Measurements from ENCODE around the gene CADM2.

DNA sequence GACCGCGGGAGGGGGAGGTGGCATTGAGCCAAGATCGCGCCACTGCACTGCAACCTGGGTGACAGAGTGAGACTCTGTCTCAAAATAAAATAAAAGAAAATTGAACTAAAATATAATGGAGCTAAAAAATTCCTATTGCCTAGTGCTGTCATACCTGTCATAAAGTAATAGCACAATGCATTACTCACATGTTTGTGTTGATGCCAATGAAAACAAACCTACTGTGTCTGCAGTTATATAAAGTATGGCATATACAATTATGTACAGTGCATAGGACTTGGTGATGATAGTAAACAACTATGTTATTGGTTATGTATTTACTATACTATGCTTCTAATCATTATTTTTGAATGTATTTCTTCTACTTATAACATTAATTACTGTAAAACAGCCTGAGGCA is 411.6 kb downstream of the CADM2 start:
- no peak for TF ChIP-seq POLR2A (IDR thresholded peaks at IDR 0.05; ENCODE audit: low read depth)
- TF ChIP-seq, protein P1, sequence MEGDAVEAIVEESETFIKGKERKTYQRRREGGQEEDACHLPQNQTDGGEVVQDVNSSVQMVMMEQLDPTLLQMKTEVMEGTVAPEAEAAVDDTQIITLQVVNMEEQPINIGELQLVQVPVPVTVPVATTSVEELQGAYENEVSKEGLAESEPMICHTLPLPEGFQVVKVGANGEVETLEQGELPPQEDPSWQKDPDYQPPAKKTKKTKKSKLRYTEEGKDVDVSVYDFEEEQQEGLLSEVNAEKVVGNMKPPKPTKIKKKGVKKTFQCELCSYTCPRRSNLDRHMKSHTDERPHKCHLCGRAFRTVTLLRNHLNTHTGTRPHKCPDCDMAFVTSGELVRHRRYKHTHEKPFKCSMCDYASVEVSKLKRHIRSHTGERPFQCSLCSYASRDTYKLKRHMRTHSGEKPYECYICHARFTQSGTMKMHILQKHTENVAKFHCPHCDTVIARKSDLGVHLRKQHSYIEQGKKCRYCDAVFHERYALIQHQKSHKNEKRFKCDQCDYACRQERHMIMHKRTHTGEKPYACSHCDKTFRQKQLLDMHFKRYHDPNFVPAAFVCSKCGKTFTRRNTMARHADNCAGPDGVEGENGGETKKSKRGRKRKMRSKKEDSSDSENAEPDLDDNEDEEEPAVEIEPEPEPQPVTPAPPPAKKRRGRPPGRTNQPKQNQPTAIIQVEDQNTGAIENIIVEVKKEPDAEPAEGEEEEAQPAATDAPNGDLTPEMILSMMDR (IDR thresholded peaks at IDR 0.05), result no peak
- TF ChIP-seq POLR2AphosphoS5 (IDR thresholded peaks at IDR 0.05), result no peak
